ENCODE measurements around the gene WNT4.

The WNT4 gene

GRCh38 chr1:22163137-22163536, 20.2 kb upstream of the WNT4 start:
- DNase-seq, result no peak

DNA sequence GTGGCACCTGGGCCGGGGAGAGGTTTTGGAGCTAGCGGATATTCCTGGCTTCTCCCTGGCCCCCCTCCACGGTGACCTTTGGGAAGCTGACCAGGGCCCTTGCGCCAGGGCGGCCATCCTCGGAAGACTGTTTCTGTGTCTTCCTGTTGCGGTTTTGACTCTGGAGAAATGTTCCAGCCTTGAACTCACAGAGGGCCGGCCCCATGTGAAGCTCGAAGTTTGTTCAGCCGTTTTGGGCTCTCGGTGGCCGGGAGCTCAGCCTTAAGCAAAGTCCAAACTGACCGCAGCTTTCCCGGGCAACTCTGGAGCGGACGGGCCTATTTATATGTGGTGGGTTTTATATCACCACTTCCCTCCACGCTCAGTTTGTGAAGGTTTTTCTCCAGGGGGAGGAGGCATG, 17.0 kb upstream of the WNT4 start:
- no peak for DNase-seq

- no peak for DNase-seq
These were observed 15.8 kb upstream of the WNT4 start for GRCh38 chr1:22158654-22159053.

- DNase-seq, result no peak
These were observed 14.6 kb upstream of the WNT4 start for GRCh38 chr1:22157359-22157966.

DNA sequence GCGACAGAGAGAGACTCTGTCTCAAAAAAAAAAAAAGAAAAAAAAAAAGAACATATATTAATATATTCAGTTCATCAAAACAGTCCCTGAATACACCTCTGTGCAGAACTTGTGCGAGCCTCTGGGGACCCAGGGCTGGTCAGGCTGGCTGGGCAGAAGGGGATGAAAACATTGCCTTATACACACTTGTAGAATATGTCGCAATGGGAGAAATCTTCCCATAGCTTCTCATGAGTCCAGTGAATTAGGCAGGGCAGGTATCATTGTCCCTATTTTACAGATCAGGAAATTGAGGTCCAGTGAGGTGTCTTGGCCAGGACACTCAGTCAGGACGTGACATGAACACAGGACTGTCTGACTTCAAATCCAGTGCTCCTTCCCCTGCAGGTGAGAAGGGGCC, 12.6 kb upstream of the WNT4 start:
- DNase-seq, result no peak

- no peak for DNase-seq
These were observed 11.7 kb upstream of the WNT4 start for GRCh38 chr1:22154626-22155025.

DNA sequence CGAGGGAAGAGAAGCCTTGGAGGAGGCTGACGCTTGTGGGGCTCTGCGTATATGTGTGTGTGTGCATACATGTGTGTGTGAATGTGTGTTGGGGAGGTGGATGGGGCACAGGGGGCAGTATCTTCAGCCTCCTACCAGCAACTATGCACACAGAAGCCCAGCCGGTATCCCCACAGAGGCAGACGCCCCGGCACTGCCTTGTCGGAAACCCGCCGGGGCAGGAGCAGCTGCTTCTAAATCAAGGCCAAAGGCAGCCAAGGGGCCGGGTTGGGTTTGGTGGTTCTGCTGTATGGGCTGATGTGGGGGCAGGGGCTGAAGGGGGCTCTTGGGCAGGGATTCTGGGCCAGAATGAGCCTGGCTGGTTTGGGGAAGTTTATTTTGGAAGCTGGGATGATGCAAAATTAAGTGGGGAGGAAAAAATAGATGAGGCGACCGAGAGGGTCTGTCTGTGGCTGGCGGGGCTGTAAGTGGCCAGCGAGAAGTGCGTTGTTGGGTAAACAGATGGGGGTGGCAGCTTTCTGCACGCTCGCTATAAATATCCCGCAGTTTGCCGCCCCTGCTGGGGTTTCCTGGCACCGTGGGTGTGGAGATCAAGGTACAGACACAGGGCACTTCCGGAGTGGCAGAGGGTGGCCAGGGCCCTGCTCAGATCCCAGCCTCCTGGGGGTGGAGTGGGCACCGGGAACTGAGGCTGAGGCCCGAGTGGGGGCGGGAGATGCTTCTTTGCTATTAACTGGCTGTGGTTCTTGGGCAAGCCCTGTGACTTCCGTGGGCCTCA, 11.0 kb upstream of the WNT4 start:
- no peak for DNase-seq

GRCh38 chr1:22150923-22151322, 8.0 kb upstream of the WNT4 start:
- no peak for DNase-seq

DNA sequence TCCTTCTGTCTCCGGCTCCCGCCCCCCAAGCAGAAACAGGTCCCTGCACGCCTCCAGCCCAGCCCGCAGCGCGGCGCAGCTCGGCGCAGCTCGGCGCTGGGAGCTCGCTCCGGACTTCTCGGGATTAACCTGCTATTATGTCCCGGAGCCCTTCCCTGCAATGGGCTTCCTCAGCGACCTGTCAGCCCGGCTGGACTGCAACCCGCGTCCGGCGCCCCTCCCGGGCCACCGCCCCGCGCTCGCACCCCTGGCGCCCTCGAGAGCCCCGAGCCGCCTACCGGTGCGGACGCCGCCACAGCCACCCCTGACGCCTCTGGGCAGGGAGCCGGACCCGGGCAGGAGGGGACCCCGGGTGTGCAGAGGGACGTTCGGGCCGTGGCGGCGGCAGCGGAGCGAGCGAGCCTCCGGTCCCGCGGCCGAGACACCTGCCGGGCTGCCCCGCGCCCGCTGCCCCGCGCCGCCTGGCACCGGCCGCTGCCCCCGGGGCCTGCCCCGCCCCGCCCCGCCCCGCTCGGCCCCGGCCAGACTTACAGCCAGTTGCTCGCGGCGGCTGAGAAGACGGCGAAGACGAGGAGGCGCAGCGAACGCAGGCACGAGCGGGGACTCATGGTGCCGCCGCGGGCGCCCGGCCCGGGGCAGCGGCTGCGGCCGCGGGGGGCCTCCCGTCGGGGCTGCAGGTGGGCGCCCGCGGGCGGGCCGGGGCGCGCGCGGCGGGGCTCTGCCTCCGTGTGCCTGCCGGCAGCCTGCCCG, 407 bp downstream of the WNT4 start:
- no peak for DNase-seq

DNA sequence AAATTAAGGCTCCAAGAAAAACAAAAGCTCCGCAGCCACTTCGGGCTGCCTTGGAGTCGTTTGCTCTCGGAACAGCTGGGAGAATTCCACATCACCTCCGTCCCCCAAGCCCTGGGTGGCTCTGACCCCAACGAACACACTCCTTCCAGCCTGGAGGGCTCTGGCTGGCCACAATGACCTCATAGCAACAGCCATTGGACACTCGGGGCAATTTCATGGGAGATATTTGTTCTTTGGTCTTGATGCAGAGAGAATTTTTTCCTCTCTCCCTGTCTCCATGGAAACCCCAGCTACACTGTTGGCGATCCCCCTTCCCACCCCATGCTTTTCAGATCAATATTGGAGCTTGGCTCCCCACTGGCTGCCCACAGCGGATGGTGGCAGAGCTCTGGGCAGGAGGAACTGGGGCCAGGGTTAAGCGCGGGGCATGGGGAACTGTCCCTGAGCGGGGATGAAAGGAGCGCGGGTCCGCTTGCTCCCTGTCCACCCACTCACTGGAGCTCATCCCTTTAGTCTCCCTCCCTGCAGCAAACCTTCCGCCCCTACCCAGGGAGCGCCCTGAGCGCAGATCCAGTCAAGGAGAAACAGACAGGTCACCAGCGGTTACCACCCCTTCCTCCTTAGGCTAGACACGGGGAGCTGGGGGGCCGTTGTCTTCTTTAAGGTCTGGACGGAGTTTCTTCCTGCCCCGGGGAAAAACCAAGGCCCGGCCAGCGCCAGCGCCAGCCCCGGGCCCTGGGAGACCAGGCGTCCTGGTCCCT, 1.2 kb downstream of the WNT4 start:
- no peak for DNase-seq

GRCh38 chr1:22140694-22141093, 2.2 kb downstream of the WNT4 start:
- DNase-seq, result no peak

DNA sequence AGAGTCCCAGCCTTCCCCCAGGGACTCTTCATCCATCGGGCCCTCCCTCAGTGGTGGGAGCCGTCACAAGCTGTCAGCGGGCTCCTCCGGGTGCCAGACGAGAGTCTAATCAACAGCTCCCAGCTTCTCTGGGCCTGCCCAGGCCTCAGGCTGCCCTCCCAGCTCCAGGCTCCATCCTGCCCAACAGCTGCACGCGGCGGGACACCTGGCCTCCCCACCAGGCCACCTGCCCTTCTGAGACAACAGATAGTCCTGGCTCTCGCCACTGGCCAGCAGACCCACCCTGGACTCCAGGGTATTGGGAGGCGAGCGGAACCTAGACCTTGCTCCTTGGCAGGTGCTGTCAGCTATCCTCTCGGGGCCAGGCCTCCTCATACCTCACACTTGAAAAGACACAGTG, 3.1 kb downstream of the WNT4 start:
- DNase-seq, result no peak

- DNase-seq, result no peak
These were observed 3.8 kb downstream of the WNT4 start for GRCh38 chr1:22139066-22139594.

GRCh38 chr1:22137004-22137720, 5.7 kb downstream of the WNT4 start:
- no peak for DNase-seq

DNA sequence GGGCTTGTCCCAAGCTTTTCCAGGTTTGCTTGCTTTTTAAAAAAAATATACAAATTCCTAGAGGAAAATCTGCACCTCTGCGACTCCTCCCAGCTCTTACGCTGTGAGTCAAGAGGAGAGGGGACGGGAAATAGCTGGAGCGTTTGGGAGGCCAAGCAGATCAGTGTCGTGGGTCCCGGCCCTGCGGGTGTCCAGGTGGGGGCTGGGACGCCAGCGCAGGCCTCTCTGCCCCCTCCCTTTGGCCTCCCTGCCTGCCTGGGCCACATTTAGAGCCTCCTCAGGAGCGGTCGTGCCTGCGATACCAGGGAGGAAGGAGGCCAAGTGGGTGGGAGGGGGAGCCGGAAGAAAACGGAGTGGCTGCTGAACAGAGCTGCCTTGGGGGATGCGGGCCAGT, 9.0 kb downstream of the WNT4 start:
- DNase-seq, result no peak

DNA sequence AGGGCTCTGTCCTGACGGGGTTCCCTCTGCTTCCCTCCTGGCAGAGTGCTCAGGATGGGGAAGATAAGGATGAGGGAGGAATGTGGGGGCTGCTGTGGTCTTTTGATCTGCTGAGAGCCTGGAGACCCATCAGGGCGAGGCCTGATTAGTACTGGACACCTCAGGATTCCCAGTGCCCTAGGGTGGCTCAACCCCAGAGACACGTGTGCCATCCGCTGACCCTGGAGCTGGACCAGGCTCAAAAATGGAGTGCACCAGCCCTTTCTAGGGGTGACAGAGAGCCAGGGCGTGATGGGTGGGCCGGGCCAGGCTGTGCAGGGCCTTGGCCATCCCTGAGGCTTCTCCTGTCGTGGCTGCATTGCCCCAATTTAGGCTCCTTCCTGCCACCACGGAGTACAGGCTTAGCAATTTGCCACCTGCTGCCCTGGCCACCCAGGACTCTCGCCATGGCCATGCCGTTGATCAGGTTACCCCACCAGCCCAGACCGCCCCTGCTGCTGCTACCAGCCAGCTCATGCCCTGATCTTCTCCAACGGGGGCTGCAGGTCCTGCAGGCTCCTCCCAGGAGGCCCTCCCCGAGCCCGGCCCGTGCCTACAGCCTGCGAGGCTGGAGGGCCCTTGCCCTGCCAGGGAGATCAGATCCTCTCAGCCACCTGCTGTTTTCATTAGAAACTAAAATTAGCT, 9.5 kb downstream of the WNT4 start:
- no peak for DNase-seq

DNA sequence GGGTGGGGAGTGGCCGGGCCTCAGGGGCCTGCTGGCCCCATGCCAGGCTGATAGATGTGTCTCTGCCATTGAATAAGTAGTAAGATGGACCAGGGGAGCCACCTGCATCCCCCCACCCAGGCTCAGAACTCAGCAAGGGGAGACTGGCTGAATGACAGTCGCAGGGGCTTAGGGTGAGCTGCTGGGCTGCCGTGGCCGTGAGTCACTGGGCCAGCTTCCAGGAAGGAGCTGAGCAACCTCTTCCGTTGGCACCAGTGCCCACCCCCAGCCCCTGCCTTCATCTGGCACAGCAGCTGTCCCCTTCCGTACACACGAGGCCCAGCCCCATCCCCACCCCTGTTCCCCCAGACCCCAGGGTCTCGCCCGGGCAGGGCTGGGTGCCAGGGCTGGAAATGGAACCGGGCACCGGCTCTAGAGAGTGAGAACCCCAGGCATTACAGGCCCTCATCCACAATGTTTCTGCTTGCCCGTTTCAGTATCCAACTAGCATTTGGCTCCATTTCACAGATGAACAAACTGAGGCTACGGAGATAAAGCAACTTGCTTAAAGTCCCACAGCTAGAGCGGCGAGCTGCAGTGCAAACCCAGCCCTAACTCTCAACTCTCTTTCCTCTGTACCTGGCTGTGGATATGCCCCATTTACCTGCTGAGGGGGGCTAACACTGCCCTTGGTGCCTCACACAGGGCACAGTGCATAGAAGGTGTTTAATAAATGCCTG, 10.2 kb downstream of the WNT4 start:
- DNase-seq, result no peak

GRCh38 chr1:22131875-22132486, 10.9 kb downstream of the WNT4 start:
- DNase-seq, result peak; percentile 49

DNA sequence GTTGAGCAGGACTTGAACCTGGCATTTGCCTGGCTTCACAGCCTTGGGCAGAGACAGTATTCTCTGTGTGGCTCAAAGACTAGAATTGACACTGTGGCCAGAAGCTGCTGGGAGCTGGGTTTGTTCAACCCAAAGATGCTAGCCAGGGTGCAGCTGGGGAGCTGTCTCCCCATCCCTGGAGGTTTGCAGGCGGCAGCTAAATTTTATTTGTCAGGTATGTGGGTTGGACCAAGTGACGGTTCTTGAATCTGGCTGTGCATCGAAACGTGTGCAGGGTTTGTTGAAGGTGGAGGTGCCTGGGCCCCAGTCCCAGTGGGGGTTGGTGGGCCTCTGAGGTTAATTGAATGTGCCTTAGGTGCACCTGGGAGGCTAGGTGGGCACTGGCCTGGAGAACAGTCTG, 11.8 kb downstream of the WNT4 start:
- no peak for DNase-seq

DNA sequence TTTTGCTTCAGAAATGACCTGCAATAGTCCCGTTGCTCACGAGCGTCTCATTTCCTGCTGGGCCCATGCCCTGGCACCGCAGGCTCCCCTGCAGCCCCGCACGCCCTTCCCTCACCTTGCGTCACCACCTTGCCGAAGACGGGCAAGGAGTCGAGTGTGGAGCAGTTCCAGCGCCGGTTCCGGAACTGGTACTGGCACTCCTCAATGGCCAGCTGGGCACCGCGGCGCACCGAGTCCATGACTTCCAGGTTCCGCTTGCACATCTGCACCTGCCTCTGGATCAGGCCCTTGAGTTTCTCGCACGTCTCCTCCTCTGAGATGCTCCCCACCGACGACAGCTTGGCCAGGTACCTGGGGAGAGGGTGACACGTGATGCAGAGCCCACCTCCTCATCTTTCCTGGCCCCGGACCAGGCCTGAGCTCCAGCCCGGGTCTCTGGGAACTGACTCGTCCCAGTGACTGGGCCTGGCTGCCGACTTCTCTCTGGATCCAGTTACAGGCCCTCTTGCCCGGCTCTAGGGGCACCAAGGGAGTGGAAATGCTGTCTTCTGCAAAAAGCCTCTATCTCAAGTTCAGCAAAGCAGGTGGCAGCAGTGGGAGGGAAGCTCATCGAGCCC, 13.3 kb downstream of the WNT4 start:
- no peak for DNase-seq
